T-cell (primary cell): ENCODE results near the gene FCMR. TPM values are rescaled to one million over a fixed set of nuclear protein-coding genes. Genes with fewer than 3 reads are reported as not detected.

Experiments used
- ATAC-seq, 4 experiments: fragments of 200-7000 bp in 3 of 4; fragments of 150-1000 bp in 1 of 4; cut with Tn5 transposase; replicated peaks in 1 of 4; 1 replicate in 3 of 4; 2 replicates in 1 of 4; pipeline ENCODE4 v1.10.0; 2021; ENCODE audit warnings: moderate library complexity in 3 of 4, mild to moderate bottlenecking in 2 of 4, moderate number of reproducible peaks in 1 of 4
- CTCF ChIA-PET, 2 donors: fragments of 300-600 bp; sonication (Branson Sonifier 250); formaldehyde crosslinking; loops; one replicate each; lab custom pipeline; 2022; ENCODE audit warnings: antibody characterized with exemption in 2 of 2; lab: Charles Lee
- POLR2A ChIA-PET, 2 donors: fragments of 300-600 bp; sonication (Branson Sonifier 250); formaldehyde crosslinking; loops; one replicate each; lab custom pipeline; 2022; ENCODE audit warnings: antibody characterized with exemption in 2 of 2; lab: Charles Lee
- DNase-seq, 35 experiments: peaks; one replicate each; pipeline versions ENCODE4 v3.0.0 to v3.0.0-alpha.2; 2013 to 2023
- H3K27ac ChIP-seq: one replicate; pipeline ENCODE4 v1.5.1; 2013; ENCODE audit warnings: low read length
- H3K27me3 ChIP-seq, 2 experiments: replicated peaks in 1 of 2; 1 replicate in 1 of 2; 2 replicates in 1 of 2; pipeline versions ENCODE4 v1.6.1 to v1.7.0; 2013; ENCODE audit warnings: low read length in 1 of 2, mixed read lengths in 1 of 2; ENCODE audit not compliant: control insufficient read depth in 2 of 2, insufficient read depth in 2 of 2; ENCODE audit errors: extremely low read depth in 1 of 2
- H3K36me3 ChIP-seq, 2 donors: 1 replicate in 1 of 2; 2 replicates in 1 of 2; pipeline versions ENCODE4 v1.6.1 to v1.7.0; 2013; ENCODE audit warnings: low read length in 1 of 2; ENCODE audit not compliant: control insufficient read depth in 2 of 2, insufficient read depth in 1 of 2; ENCODE audit errors: extremely low read depth in 1 of 2
- H3K4me1 ChIP-seq, 2 experiments: 1 replicate in 1 of 2; 2 replicates in 1 of 2; pipeline versions ENCODE4 v1.6.1 to v1.7.0; 2013; ENCODE audit warnings: low read length in 2 of 2, mixed read lengths in 1 of 2; ENCODE audit not compliant: insufficient read depth in 2 of 2, control insufficient read depth in 1 of 2; ENCODE audit errors: extremely low read depth in 1 of 2
- H3K4me3 ChIP-seq, 2 donors: 1 replicate in 1 of 2; 2 replicates in 1 of 2; pipeline versions ENCODE4 v1.5.1 to v1.7.0; 2013; ENCODE audit warnings: mild to moderate bottlenecking in 2 of 2, low read length in 1 of 2, moderate library complexity in 1 of 2; ENCODE audit not compliant: control insufficient read depth in 1 of 2; ENCODE audit errors: extremely low read depth in 1 of 2
- H3K9me3 ChIP-seq: 2 replicates; pipeline ENCODE4 v1.7.0; 2013
- H3K27ac Mint-ChIP-seq, 2 donors: one replicate each; pipeline ENCODE4 v1.8.0; 2020 to 2021; ENCODE audit warnings: mild to moderate bottlenecking in 2 of 2, mixed read lengths in 2 of 2
- H3K27me3 Mint-ChIP-seq, 2 donors: one replicate each; pipeline ENCODE4 v1.8.0; 2021 to 2022; ENCODE audit warnings: mixed read lengths in 2 of 2
- H3K36me3 Mint-ChIP-seq: one replicate; pipeline ENCODE4 v1.8.0; 2021; ENCODE audit warnings: mixed read lengths
- H3K4me1 Mint-ChIP-seq, 3 donors: one replicate each; pipeline ENCODE4 v1.8.0; 2020 to 2022; ENCODE audit warnings: mixed read lengths in 3 of 3, mild to moderate bottlenecking in 1 of 3
- H3K4me3 Mint-ChIP-seq, 3 donors: one replicate each; pipeline ENCODE4 v1.8.0; 2020 to 2022; ENCODE audit warnings: mild to moderate bottlenecking in 3 of 3, mixed read lengths in 3 of 3, moderate library complexity in 3 of 3
- H3K9me3 Mint-ChIP-seq, 3 donors: one replicate each; pipeline ENCODE4 v1.8.0; 2020 to 2022; ENCODE audit warnings: mixed read lengths in 3 of 3
- WGBS: methylation state at CpG from one replicate; pipeline ENCODE4 v1.1.5; 2013; ENCODE audit warnings: missing lambda C conversion rate; ENCODE audit not compliant: insufficient coverage; 5-methylcytosine and 5-hydroxymethylcytosine counted together
- total RNA-seq, 35 experiments: library from RNA in 6 of 35; stranded (reverse) in 6 of 35; fragments of 120-200 nt in 1 of 35; gene quantifications; one replicate each; pipeline versions ENCODE4 v1.2.1 to v1.2.4 and lab custom pipeline; 2013 to 2026

The FCMR gene
- total RNA-seq, 5 donors from 2014 or later (not counting 1 experiment from before 2014, with no cell fraction given): 275 to 576 (median 453) TPM

DNA sequence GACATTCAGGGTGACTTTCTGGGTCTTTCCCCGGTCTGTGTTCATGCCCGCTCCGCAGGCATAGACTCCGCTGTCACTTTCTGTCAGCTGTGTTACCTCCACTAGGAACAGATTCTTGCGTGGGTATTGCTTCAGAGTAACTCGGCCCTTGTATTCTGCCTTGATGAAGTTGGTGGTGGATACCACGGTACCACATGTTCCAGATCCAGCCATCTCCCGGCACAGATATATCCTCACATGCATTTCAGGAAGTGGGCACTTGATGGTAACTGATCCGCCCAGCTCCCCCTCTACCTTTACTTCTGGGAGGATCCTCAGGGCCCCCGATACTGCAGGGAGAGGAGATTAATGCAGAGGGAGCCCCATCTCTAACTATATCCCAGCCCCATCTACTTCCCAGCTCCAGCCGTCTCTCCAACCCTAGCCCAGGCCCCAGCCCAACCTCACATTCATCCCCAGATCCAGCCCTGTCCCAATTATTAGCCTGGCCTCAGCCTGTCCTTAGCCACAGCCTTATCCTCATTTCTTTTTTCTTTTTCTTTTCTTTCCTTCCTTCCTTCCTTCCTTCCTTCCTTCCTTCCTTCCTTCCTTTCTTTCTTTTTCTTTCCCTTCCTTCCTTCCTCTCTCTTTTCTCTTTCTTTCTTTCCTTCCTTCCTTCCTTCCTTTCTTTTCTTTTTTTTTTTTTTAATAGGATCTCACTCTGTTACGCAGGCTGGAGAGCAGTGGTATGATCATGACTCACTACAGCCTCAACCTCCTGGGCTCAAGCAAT, 7.8 kb downstream of the FCMR start:
- H3K4me3 ChIP-seq: no peak overlapping the region
- DNase-seq: no peak
- ChIA-PET POLR2A (no interaction called here), CTCF (interaction anchor here (0.5 to 4.1 kb wide), 9 partner anchors 8 to 187 kb away, joined by 3 to 52 read pairs (median 16); partner anchors contain the start of gene FCMR (in 1 of the 2))
- H3K27ac ChIP-seq: peak overlapping the region; percentile 45
- H3K27me3 Mint-ChIP-seq: no peaks in the 10 kb centered on the region
- H3K27ac Mint-ChIP-seq: peak overlapping the region in 1 of 2 donors; percentile 95
- H3K9me3 ChIP-seq: no peaks in the 10 kb centered on the region
- H3K4me1 Mint-ChIP-seq: peaks cover 87 to 93% (median 90%) of the 10 kb centered on the region in 3 donors
- H3K4me3 Mint-ChIP-seq: no peak overlapping the region
- H3K9me3 Mint-ChIP-seq: no peaks in the 10 kb centered on the region
- H3K36me3 ChIP-seq: peaks cover 15 to 77% of the 10 kb centered on the region in 2 donors
- ATAC-seq: no peak
- no peaks in the 10 kb centered on the region for H3K27me3 ChIP-seq
- H3K36me3 Mint-ChIP-seq: peaks cover 71% of the 10 kb centered on the region
- WGBS: 84% methylated on average over 6 of the region's 12 CpGs
- H3K4me1 ChIP-seq: peaks cover 59 to 93% of the 10 kb centered on the region in 2 experiments

DNA sequence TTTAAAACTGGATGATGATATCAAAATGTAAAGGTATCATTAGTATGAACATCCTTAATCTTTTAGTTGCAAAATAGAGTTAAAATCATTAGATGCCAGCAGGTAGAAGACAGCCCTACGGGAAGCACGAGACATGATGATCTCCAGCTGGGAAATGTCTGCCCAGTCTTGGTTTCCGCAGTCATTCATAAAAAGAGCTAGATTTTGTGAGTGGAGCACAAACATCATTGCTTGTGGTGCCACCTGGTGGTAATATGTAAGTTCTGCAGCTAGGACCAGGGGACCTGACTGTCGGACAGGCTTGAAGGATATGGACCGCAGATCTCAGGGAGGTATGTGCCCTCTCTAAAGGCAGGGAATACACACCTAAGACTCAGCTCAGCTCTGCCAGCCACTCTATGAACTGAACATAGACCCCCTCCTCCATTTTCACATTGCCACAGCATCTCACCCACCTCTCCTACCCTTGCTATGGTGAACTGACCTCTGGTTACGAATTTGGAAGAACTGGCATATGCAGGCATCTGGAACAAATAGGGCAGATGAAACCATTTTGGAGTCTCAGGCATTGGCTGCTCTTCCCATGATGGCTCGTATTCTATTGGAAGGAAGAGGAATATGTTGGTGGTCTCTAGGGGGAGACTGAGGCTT, 9.2 kb downstream of the FCMR start:
- H3K36me3 Mint-ChIP-seq: peaks cover 71% of the 10 kb centered on the region
- Histone ChIP-seq H3K9me3 (no peaks in the 10 kb centered on the region), H3K36me3 (peaks cover 21 to 88% of the 10 kb centered on the region in 2 donors), H3K27ac (peak overlapping the region; percentile 29), H3K4me3 (no peak overlapping the region), H3K4me1 (peaks cover 71 to 93% of the 10 kb centered on the region in 2 experiments), H3K27me3 (no peaks in the 10 kb centered on the region)
- no peaks in the 10 kb centered on the region for H3K9me3 Mint-ChIP-seq
- CTCF ChIA-PET: interaction anchor here (0.7 to 4.1 kb wide), 54 partner anchors 9 to 433 kb away, joined by 3 to 81 read pairs (median 4); partner anchors contain the start of genes FCMR (in 2 of the 2), IL20 (in 2 of the 2), DYRK3 (in 1 of the 2) and IL19 (in 1 of the 2)
- H3K27me3 Mint-ChIP-seq: no peaks in the 10 kb centered on the region
- ATAC-seq (peak; percentile 31 to 35 (median 34)), DNase-seq (peak in 33 of 35 experiments; percentile 21 to 86 (median 50))
- WGBS: 19% methylated on average over 6 of the region's 7 CpGs
- POLR2A ChIA-PET: interaction anchor here (1.0 to 1.2 kb wide), 3 partner anchors 9 to 178 kb away, joined by 3 to 6 read pairs (median 5); partner anchors contain the start of gene FCMR (in 2 of the 2)
- peaks cover 93 to 94% (median 93%) of the 10 kb centered on the region in 3 donors for H3K4me1 Mint-ChIP-seq
- H3K27ac Mint-ChIP-seq: peak overlapping the region in 1 of 2 donors; percentile 95
- H3K4me3 Mint-ChIP-seq: peak overlapping the region in 1 of 3 donors; percentile 48

DNA sequence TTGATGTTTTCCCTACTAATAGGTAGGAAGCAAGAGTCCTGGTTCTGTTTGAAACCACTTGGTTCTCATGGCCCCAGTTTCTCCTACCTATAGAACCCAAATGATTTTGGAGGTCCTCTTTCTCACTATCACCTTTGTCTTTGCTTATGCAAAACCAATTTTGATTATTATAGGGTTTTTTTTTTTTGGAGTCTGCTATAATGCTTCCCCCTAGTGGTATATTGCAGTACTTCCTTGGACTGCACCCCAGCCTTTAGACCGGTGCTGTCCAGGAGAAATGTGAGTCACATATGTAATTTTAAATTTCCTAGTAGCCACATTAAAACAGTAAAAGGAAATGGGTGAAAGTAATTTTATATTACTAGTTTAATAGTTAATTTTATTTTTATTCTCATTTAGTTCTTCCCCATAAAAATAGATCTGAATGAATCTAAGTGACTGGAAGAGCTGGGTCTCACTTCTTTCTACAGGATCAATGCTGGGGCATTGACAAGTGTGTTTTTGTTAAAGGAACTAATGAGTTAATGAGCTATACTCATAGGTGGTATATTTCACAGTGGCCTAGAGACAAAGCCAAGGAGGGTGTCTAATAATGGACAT, 10.6 kb downstream of the FCMR start:
- ChIA-PET POLR2A (interaction anchor here (0.6 to 1.0 kb wide), 2 partner anchors 10 to 119 kb away, joined by 4 to 6 read pairs; partner anchors contain the start of gene FCMR (in 1 of the 2)), CTCF (interaction anchor here (0.6 to 4.1 kb wide), 29 partner anchors 9 to 247 kb away, joined by 3 to 81 read pairs (median 12); partner anchors contain the start of genes FCMR (in 2 of the 2) and IL20 (in 2 of the 2))
- Histone ChIP-seq H3K4me3 (no peak overlapping the region), H3K36me3 (peaks cover 17 to 85% of the 10 kb centered on the region in 2 donors), H3K27me3 (no peaks in the 10 kb centered on the region), H3K9me3 (no peaks in the 10 kb centered on the region), H3K4me1 (peaks cover 71 to 92% of the 10 kb centered on the region in 2 experiments), H3K27ac (no peak overlapping the region)
- H3K27me3 Mint-ChIP-seq: no peaks in the 10 kb centered on the region
- peaks cover 87 to 93% (median 92%) of the 10 kb centered on the region in 3 donors for H3K4me1 Mint-ChIP-seq
- DNase-seq: peak in 4 of 35 experiments; percentile 24 to 76 (median 34)
- H3K36me3 Mint-ChIP-seq: peaks cover 64% of the 10 kb centered on the region
- peak in 1 of 4 experiments; percentile 21 for ATAC-seq
- WGBS: no CpG with 5 or more reads among the region's 1 CpG
- no peaks in the 10 kb centered on the region for H3K9me3 Mint-ChIP-seq
- peak overlapping the region in 2 of 3 donors; percentile 41 to 59 for H3K4me3 Mint-ChIP-seq
- H3K27ac Mint-ChIP-seq: peak overlapping the region; percentile 50 to 77

DNA sequence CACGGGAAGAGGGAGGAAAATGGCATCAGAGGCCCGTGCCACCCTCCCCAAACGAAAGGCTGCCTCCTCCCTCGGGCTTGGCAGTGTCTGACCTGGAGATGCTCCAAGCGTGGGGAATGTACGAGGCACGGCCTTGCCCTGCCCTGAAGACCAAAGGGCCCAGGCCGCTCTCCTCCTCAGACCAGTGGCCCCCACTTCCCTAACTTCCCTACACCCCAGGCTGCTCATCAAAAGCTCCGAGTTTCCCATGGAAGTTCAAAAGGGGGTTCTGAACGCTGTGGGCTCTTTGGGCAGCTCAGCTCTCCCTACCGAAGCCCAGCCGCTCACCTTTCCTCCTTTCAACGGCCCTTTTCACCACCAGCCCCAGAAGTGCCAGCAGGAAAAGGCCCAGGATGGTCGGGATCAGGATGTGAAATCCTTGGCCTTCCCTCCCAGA, 11.8 kb downstream of the FCMR start:
- CTCF ChIA-PET: interaction anchor here (0.6 to 2.1 kb wide), 7 partner anchors 9 to 177 kb away, joined by 3 to 13 read pairs (median 6); partner anchors contain the start of gene FCMR (in 1 of the 2)
- H3K36me3 Mint-ChIP-seq: peaks cover 64% of the 10 kb centered on the region
- Histone ChIP-seq H3K27me3 (no peaks in the 10 kb centered on the region), H3K4me1 (peaks cover 70 to 89% of the 10 kb centered on the region in 2 experiments), H3K36me3 (peaks cover 20 to 86% of the 10 kb centered on the region in 2 donors), H3K9me3 (no peaks in the 10 kb centered on the region), H3K27ac (no peak overlapping the region), H3K4me3 (peak overlapping the region; percentile 25 to 35)
- H3K27me3 Mint-ChIP-seq: no peaks in the 10 kb centered on the region
- peaks cover 87 to 93% (median 92%) of the 10 kb centered on the region in 3 donors for H3K4me1 Mint-ChIP-seq
- no peaks in the 10 kb centered on the region for H3K9me3 Mint-ChIP-seq
- ATAC-seq (peak in 1 of 4 experiments; percentile 1), DNase-seq (no peak)
- peak overlapping the region; percentile 50 to 65 for H3K27ac Mint-ChIP-seq
- 57% methylated on average over 10 of the region's 14 CpGs for WGBS
- H3K4me3 Mint-ChIP-seq: peak overlapping the region in 2 of 3 donors; percentile 42 to 59
- POLR2A ChIA-PET: interaction anchor here (0.5 to 1.2 kb wide), 3 partner anchors 12 to 88 kb away, joined by 3 to 5 read pairs (median 3); partner anchors contain the start of gene FCMR (in 1 of the 2)

DNA sequence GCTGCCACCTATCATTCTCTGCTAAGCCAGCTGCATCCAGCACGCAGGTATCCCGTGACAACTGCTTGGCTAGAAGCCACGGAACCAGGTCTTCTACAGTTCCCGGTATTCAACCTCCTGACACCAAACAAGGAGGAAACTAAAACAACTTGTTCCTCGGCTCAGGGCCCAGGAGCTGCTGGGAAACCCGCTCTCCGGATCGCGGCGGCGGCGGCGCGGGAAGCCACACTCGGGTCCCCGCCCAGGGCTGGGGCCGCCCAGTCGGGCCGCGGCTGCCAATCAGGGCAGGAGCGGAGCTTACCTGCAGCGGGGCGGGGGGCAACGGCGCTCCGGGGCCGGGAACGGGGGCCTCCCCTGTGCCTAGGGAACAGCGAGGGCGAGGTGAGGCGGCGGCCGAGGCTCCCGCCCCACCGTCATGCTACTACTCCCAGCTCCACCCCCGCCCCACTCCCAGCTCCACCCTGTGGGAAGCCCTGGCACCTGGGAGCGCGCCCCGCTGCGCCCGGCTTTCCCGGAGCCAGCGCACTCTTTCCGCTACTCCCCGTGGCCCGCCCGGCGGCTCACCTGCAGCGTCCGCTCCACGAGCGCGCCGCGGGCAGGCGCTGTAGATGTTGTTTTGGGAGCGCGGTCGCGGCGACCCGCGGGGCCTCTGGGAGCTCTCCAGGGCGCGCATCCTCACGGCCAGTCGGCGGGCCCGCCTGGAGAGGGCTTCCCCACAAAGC, 12.4 kb downstream of the FCMR start:
- Histone ChIP-seq H3K4me1 (peaks cover 73 to 89% of the 10 kb centered on the region in 2 experiments), H3K36me3 (peaks cover 23 to 86% of the 10 kb centered on the region in 2 donors), H3K4me3 (peak overlapping the region; percentile 25 to 35), H3K27me3 (no peaks in the 10 kb centered on the region), H3K27ac (peak overlapping the region; percentile 37), H3K9me3 (no peaks in the 10 kb centered on the region)
- ChIA-PET CTCF (interaction anchor here (0.6 to 2.1 kb wide), 21 partner anchors 10 to 414 kb away, joined by 3 to 13 read pairs (median 3); partner anchors contain the start of genes FCMR (in 1 of the 2) and IL20 (in 1 of the 2)), POLR2A (interaction anchor here (0.5 to 1.2 kb wide), 5 partner anchors 8 to 341 kb away, joined by 3 to 5 read pairs (median 3); partner anchors contain the start of gene FCMR (in 1 of the 2))
- 11% methylated on average over 60 of the region's 69 CpGs for WGBS
- Mint-ChIP-seq H3K27ac (peak overlapping the region; percentile 89 to 93), H3K9me3 (no peaks in the 10 kb centered on the region), H3K4me1 (peaks cover 87 to 93% (median 92%) of the 10 kb centered on the region in 3 donors), H3K4me3 (peak overlapping the region in 2 of 3 donors; percentile 61 to 69), H3K27me3 (no peaks in the 10 kb centered on the region), H3K36me3 (peaks cover 64% of the 10 kb centered on the region)
- ATAC-seq: peak; percentile 62 to 79 (median 68)
- peak in 32 of 35 experiments; percentile 32 to 70 (median 50) for DNase-seq
